ENCODE data around the gene NUMA1.
A peak's percentile ranks its signal among the peaks of the same experiment; 100 is the strongest.

DNA sequence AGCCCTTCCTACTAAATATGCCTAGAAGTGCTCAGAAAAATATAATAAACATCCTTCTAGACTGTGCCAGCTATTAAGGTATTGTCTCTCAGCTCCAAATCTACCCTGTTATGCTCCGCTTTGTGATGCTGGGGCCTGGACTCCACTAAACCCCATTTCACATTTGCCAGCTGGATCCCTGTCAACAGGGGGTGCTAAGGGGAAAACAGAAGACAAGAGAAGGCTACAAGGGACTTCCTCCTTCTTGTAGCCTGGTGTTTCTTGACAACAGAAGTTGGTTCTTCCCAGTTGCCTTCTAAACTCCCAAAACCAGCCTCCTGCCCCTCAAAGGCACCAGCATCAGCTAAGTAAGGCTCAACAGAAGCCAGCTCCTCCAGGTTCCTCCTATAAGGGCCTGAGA, 5.2 kb downstream of the NUMA1 start:
- TF ChIP-seq, protein P1, sequence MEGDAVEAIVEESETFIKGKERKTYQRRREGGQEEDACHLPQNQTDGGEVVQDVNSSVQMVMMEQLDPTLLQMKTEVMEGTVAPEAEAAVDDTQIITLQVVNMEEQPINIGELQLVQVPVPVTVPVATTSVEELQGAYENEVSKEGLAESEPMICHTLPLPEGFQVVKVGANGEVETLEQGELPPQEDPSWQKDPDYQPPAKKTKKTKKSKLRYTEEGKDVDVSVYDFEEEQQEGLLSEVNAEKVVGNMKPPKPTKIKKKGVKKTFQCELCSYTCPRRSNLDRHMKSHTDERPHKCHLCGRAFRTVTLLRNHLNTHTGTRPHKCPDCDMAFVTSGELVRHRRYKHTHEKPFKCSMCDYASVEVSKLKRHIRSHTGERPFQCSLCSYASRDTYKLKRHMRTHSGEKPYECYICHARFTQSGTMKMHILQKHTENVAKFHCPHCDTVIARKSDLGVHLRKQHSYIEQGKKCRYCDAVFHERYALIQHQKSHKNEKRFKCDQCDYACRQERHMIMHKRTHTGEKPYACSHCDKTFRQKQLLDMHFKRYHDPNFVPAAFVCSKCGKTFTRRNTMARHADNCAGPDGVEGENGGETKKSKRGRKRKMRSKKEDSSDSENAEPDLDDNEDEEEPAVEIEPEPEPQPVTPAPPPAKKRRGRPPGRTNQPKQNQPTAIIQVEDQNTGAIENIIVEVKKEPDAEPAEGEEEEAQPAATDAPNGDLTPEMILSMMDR (conservative IDR thresholded peaks at IDR 0.05; ENCODE audit: low read length), result peak; percentile 56
- TF ChIP-seq EZH2phosphoT487 (IDR thresholded peaks at IDR 0.05; ENCODE audit: borderline replicate concordance), result no peak

Measured in Loucy (cell line).